GM12892 (cell line): ENCODE measurements around the gene VGF.

Experiments
- POLR2A ChIP-seq: IDR thresholded peaks from 2 replicates; pipeline ENCODE4 v1.6.1; 2011; ENCODE audit warnings: low read depth, low read length, control low read depth
- POLR2AphosphoS5 ChIP-seq: IDR thresholded peaks from 2 replicates; pipeline ENCODE4 v1.6.1; 2011; ENCODE audit warnings: low read depth, low read length, control low read depth

DNA sequence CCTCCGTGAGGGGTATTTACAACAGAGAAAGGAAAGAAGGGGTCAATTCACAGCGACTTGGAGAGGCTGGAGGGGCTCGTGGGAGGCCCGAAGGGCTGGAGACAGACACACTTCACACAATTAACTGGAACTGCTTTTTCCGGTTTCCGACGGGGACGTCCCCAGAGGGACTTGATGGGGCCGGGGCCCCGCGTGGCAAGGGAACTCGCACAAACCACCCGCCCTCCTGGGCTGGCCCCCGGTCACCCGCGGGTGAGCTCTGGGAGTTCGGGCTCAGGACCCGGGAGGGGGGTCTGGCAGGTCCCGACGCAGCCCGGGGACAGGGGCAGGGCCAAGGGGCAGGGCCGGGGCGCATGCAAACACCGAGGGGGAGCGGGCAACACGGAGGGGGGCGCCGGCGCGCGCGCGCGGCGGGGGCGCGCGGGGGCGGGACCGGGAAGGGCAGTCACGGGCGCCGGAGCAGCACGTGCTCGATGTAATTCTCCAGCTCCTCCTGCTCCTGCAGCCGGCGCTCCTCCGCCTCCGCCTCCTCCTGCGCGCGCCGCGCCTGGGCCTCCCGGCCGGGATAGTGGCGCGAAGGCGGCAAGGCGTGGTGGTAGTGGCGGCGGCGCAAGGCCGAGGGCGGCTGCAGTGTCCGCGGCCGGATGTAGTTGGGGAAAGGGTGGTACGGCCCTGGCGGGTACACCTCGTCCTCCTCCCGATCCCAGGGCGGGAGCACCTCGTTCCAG is 2.7 kb downstream of the VGF start:
- TF ChIP-seq POLR2AphosphoS5 (no peak), POLR2A (no peak; the same call in 1 of the 2 replicates)
